GM18867 (cell line): ENCODE data around the gene SGMS1.
"Not testable (repeated sequence)": the region's sequence is repeated elsewhere in the genome, so short reads cannot be mapped to it uniquely, and the experiment has no call there.

Experiments
- ATAC-seq: cut with Tn5 transposase; IDR thresholded peaks from one replicate; pipeline ENCODE4 v1.9.1; 2021; ENCODE audit warnings: mild to moderate bottlenecking, moderate library complexity; ENCODE audit not compliant: unreplicated experiment

The SGMS1 gene

DNA sequence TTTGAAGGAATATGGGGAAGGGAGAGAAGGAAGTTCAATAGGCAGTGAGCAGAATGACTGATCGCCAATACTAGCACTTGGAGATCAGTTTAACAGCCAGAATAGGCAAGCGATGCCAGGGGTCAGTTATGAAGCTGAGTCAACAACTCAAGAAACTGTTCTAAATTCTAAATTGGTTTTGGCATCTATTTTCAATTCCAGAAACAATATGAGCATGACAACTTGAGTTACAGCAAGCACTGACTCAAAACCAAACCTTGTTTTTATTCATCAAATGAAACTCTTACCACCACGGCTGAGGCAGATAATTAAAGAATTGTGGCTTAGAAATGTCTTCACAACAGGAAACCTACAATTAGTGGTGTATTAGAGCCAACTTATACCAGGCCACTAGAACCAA, 192.0 kb downstream of the SGMS1 start:
- ATAC-seq = peak; percentile 85

DNA sequence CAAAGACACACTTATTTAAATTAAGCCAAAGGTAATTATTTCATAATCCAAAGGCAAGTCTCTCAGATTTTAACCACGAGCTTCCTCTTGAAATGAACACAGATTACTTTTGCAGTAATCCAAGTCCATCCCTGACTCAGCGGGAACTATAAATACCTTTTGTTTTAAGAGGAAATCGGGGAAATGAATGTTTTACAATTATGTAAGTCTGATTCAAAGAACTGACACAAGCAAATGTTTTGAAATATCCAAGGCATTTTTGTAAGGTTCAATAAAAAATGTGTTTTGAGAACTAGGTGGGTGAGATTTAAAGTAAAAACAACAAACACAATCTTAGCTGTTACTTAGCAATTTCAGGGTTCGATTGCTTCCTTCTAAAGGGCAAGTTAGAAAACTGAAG, 192.6 kb downstream of the SGMS1 start:
- no peak for ATAC-seq

DNA sequence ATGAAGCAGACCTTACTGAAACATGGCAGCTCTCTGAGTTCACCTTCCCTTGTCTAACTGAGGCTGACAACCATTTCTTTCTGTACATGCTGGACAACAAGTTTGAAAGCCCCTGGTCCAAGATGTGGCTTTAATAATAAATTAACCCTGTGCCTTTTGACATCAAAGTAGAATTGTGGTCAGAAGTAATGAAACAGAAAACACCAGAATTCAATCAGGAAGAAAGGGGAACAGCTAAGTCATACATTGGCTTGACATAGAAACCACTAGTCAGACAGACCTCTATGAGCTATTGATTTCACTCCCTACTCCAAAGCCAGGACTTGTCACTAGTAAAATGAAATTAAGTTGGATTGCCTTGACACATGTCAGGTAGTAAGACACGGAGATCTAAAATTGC, 197.3 kb downstream of the SGMS1 start:
- peak; percentile 71 for ATAC-seq

DNA sequence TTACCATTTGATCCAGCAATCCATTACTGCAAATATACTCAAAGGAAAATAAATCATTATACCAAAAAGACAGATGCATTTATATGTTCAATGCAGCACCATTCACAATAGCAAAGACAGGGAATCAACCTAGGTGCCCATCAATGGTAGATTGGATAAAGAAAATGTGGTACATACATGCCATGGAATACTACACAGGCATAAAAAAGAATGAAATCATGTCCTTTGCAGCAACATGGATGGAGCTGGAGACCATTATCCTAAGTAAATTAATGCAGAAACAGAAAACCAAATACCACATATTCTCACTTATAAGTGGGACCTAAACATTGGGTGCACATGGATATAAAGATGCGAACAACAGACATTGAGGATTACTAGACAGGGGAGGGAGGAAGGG, 198.5 kb downstream of the SGMS1 start:
- ATAC-seq = not testable (repeated sequence)

- ATAC-seq = no peak
These were observed 200.3 kb downstream of the SGMS1 start for GRCh38 chr10:50423448-50423847.

GRCh38 chr10:50422259-50422658, 201.5 kb downstream of the SGMS1 start:
- ATAC-seq = no peak

- ATAC-seq = peak; percentile 39
These were observed 202.6 kb downstream of the SGMS1 start for GRCh38 chr10:50421026-50421719.

- ATAC-seq = no peak
These were observed 203.6 kb downstream of the SGMS1 start for GRCh38 chr10:50420196-50420595.

DNA sequence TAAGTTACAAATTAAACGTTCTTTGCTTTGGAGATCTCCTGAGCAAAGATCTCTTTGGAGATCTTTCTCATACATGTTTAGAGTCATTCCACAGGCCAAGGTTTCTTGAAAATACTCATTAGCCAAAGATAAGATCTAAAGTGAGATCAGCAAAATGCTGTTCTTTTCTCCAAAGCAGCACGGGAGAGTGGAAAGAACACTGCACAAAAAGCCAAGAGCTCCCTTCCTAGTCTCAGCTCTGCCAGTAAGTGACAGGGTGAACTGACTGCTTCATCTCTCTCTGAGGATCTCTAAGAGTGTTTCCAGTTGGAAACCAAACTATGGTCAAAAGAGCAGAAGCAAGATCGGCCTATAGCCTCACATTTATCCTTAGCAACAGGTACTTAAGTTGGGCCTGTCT, 204.0 kb downstream of the SGMS1 start:
- no peak for ATAC-seq

GRCh38 chr10:50419091-50419490, 204.7 kb downstream of the SGMS1 start:
- ATAC-seq = no peak

- peak; percentile 78 for ATAC-seq
These were observed 205.6 kb downstream of the SGMS1 start for GRCh38 chr10:50417886-50418830.

DNA sequence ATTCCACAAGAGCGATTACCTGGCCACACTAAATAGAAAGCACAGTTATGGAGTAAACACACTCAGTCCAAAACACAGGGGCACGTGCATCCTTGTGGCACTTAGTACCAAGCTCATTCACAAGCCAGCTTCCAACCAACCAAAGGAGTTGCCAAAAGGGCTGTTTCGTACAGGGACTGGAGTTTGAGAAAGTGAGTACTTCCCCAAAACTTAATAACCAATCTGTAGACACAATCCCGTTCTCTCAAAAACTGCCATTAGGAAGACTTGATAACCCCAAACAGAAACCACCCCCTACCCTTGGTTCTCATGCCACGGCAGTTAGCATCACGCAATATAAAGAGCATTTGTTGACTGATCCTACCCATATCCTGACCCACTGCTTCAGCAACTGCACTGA, 206.3 kb downstream of the SGMS1 start:
- ATAC-seq = peak; percentile 11

DNA sequence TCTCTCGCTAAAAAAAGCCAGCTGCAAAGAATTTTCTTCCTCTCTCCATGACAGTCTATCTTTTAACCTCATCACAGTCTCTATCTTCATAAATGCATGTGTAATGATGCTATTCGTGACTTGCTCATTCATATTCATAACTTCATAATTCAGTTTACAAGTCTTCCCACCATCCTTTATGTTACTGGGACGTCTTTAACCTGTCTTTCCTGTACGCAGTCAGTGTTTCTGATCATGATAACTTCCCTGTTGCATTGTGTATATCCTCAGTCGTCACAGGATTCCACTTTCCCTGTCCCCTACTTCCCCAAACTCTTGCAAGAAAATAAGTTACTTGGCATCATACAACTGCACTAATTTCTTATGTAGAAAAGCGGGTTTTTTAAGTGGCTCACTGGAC, 206.9 kb downstream of the SGMS1 start:
- ATAC-seq = no peak

DNA sequence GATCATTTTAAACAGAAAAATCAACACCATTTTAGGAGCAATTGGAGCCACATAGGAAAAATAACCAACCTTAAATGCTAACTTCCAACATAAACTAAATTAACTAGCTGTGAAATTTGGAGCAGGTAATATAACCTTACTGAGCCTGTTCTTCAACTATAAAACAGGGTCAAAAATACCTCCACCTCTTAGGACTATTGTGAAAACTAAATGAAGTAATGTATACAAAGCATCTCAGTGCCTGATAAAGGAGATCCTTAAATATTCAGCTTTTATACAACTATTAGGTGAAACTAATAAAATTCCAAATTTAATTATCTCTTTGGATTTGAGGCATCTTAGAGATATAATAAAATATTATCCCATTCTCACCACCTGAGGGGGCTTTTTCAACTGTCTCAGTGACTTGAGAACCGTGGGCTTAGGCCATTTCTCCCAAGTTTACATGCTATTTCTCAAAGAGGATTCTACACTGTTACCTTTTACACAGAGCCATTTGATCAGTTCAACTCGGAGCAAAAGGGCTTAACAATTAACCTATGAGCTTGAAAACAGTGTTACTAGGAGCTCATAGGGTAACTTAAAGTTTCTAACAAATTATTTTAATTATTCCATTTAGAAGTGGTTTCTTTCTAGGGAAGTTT, 207.5 kb downstream of the SGMS1 start:
- ATAC-seq = no peak

DNA sequence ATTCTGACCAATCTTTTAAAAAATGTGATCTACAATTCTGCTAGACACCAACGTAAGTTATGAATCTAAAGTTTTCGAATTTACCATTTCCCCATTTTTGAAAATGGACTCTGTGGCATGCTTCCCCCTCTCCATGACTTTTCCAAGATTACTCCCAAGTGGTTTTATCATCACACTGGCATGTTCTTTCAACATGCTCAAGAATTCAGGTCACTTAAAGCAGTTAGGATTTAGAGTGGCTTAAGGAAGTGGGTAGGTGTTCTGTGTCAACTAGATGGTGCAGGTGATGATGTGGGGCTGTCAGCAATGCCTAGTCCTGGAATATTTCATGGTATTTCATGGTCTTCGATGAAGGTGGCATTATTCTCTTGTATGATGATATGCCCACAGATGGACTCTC, 208.5 kb downstream of the SGMS1 start:
- ATAC-seq = no peak

GRCh38 chr10:50410066-50410811, 213.5 kb downstream of the SGMS1 start:
- ATAC-seq = no peak

GRCh38 chr10:50407076-50407801, 216.5 kb downstream of the SGMS1 start:
- no peak for ATAC-seq

DNA sequence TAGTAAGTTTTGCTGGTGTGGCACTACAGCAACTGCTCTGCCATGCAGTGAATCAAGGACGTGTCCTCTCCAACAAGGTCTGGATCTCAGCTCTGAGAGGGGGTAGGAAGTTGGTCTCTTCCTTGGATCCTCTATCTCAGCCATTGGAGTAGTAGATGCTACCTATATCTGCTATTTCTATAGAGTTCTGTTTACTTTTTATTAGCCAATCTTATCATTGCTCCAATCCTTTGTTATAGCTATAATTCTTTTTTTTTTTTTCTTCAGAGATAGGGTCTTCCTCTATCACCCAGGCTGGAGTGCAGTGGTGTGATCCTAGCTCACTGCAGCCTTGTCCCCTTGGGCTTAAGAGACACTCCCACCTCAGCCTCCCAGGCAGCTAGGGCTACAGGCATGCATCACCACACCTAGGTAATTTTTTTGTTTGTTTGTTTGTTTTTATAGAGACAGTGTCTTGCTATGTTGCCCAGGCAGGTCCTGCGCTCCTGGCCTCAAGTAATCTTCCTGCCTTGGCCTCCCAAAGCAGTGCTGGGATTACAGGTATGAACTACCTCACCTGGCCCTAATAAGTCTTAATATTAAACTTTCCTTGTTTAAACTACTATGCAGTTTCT, 217.2 kb downstream of the SGMS1 start:
- ATAC-seq = no peak

GRCh38 chr10:50405723-50406122, 218.0 kb downstream of the SGMS1 start:
- no peak for ATAC-seq
